ENCODE measurements around the gene PKN1. TPM values are rescaled to one million over a fixed set of nuclear protein-coding genes. Genes with fewer than 3 reads are reported as not detected.

The PKN1 gene
- total and polyA plus RNA-seq, 9 of the 15 experiments (the other 6 are each of a cell fraction or from before 2014, with no cell fraction given), result 0.30 to 228 (median 77.5) TPM

DNA sequence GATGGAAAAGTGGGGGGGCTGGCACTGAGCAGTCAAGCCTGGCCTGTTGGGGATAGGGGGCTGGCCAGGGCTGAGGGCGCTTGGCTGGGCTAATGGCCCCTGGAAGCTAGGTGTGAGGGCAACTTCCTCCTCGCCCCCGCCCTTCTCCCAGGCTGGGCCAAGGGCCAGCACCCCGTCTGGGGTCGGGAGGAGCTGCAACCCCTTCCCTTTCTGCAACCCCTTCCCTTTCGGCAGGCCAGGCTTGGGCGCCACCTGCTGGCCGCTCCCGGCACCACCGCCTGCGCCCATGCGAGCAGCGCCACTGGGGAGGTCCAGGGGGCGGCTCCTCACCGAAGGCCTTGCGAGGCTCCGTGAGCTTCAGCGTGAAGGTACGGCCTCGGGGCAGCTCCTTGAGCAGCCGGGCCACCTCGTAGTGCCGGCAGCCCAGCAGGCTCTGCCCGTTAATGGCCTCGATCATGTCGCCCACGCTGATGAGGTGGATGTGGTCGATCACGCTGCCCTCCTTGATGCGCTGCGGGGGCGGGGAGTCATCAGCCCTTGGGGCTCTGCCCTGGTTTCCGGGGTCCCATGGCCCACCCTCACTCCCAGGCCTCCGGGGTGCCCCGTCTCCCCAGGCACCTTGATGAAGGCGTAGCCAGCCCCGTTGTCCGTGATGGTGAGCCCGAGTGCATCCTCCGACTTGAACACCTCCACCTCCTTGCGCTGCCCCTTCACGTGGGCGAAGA is 47.0 kb downstream of the PKN1 start:
- H3K4me2 ChIP-seq (ENCODE audit: insufficient read depth, low read length), result peak overlapping the region; percentile 11; the same call in 1 of the 2 replicates
- TF ChIP-seq HNRNPL (IDR thresholded peaks at IDR 0.05; ENCODE audit: low read depth, low read length), result no peak
- peak; percentile 40; the same call in 1 of the 2 replicates for TF ChIP-seq NFIC (IDR thresholded peaks at IDR 0.05)
- no peak for TF ChIP-seq ZNF316 (IDR thresholded peaks at IDR 0.05)
- no peak for TF ChIP-seq ZNF551 (CRISPR knock-in tag; IDR thresholded peaks at IDR 0.05)
- TF ChIP-seq SRSF1 (IDR thresholded peaks at IDR 0.05; ENCODE audit: low read depth, low read length), result no peak
- TF ChIP-seq ILK (tag; IDR thresholded peaks at IDR 0.05; ENCODE audit: borderline replicate concordance, low read depth), result no peak
- TF ChIP-seq TRIM28 (IDR thresholded peaks at IDR 0.05), result no peak
- TF ChIP-seq HDAC3 (IDR thresholded peaks at IDR 0.05; ENCODE audit: borderline replicate concordance, partially characterized antibody), result no peak
- peak; percentile 78; the same call in 1 of the 2 replicates for TF ChIP-seq RB1 (IDR thresholded peaks at IDR 0.05; ENCODE audit: low read depth)
- TF ChIP-seq CBX3 (IDR thresholded peaks at IDR 0.05; ENCODE audit: borderline replicate concordance in 1 of 2, low read length in 2 of 2), result 0 out of 3 replicates have a peak, but pooled peaks of 1 of the 2 experiments have one; percentile 27
- TF ChIP-seq, protein P1, sequence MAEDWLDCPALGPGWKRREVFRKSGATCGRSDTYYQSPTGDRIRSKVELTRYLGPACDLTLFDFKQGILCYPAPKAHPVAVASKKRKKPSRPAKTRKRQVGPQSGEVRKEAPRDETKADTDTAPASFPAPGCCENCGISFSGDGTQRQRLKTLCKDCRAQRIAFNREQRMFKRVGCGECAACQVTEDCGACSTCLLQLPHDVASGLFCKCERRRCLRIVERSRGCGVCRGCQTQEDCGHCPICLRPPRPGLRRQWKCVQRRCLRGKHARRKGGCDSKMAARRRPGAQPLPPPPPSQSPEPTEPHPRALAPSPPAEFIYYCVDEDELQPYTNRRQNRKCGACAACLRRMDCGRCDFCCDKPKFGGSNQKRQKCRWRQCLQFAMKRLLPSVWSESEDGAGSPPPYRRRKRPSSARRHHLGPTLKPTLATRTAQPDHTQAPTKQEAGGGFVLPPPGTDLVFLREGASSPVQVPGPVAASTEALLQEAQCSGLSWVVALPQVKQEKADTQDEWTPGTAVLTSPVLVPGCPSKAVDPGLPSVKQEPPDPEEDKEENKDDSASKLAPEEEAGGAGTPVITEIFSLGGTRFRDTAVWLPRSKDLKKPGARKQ (CRISPR knock-in tag; IDR thresholded peaks at IDR 0.05), result no peak
- TF ChIP-seq SMAD2 (IDR thresholded peaks at IDR 0.05; ENCODE audit: low read depth, low read length), result no peak
- TF ChIP-seq TRIM24 (IDR thresholded peaks at IDR 0.05), result no peak
- TF ChIP-seq FIP1L1 (IDR thresholded peaks at IDR 0.05; ENCODE audit: low read depth, low read length, poor library complexity, severe bottlenecking), result no peak
- no peak for TF ChIP-seq DACH1 (IDR thresholded peaks at IDR 0.05; ENCODE audit: partially characterized antibody)
- no peak for TF ChIP-seq SMAD1 (IDR thresholded peaks at IDR 0.05; ENCODE audit: low read depth, low read length, partially characterized antibody)
- TF ChIP-seq SIRT6 (IDR thresholded peaks at IDR 0.05; ENCODE audit: low read depth, low read length), result no peak
- no peak for TF ChIP-seq MYNN (IDR thresholded peaks at IDR 0.05)
- TF ChIP-seq MYNN (CRISPR knock-in tag; IDR thresholded peaks at IDR 0.05), result no peak
- TF ChIP-seq ZFX (CRISPR knock-in tag; IDR thresholded peaks at IDR 0.05), result 0 out of 2 replicates have a peak, but pooled peaks have one; percentile 19
- TF ChIP-seq IRF2 (CRISPR knock-in tag; IDR thresholded peaks at IDR 0.05), result no peak

More for the DNA sequence above, 47.0 kb downstream of the PKN1 start:
- intact Hi-C loops (cut with micrococcal nuclease), result loop anchor here (10.0 kb wide), 2 partner anchors 115 to 285 kb away; no protein-coding TSS in a partner anchor
- ChIA-PET CTCF (ENCODE audit: low intra/inter-chr PET ratio) (interaction anchor here (1.2 to 2.3 kb wide), 3 partner anchors 330 to 600 kb away, joined by 3 to 7 read pairs (median 6); partner anchors contain the start of gene ASF1B), POLR2A (interaction anchor here (0.6 to 0.7 kb wide), 3 partner anchors 16 to 74 kb away, joined by 3 to 4 read pairs (median 3); no protein-coding TSS in a partner anchor)
- ATAC-seq, result peak; percentile 83
- no peak for FAIRE-seq
- Histone ChIP-seq H3K79me2 (ENCODE audit: control insufficient read depth, insufficient read depth, low read length) (no peaks in the 10 kb centered on the region), H3K9me1 (ENCODE audit: control insufficient read depth, insufficient read depth, low read length) (no peaks in the 10 kb centered on the region), H3K27ac (ENCODE audit: extremely low read depth, low read depth, low read length) (no peak overlapping the region), H3K36me3 (ENCODE audit: control insufficient read depth, insufficient read depth, low read length) (peaks cover 19% of the 10 kb centered on the region; the same call in 2 of the 3 replicates), H3K9ac (ENCODE audit: insufficient read depth in 1 of 2, low read depth in 2 of 2, low read length in 2 of 2) (peak overlapping the region in 1 of 2 experiments; percentile 85; a peak in 3 of 4 replicates), H3K9me3 (replicated peaks; ENCODE audit: control insufficient read depth, insufficient read depth, low read depth, low read length) (no peaks in the 10 kb centered on the region), H3K27me3 (ENCODE audit: control insufficient read depth in 2 of 2, insufficient read depth in 2 of 2, low read length in 2 of 2) (no peaks in the 10 kb centered on the region), H2AFZ (ENCODE audit: low read depth, low read length) (peak overlapping the region; percentile 47; the same call in 1 of the 2 replicates), H3K4me1 (replicated peaks in 1 of 2; ENCODE audit: control insufficient read depth in 2 of 2, insufficient read depth in 2 of 2, low read length in 2 of 2) (peaks cover 9 to 50% of the 10 kb centered on the region in 2 experiments), H4K20me1 (replicated peaks; ENCODE audit: control insufficient read depth, insufficient read depth, low read length) (no peaks in the 10 kb centered on the region), H3K4me3 (no peak overlapping the region)
- DNase-seq (ENCODE audit: extremely low read depth in 1 of 4, low spot score in 3 of 4), result peak; percentile 77 to 86 (median 84)
- no TSS peak for BruUV-seq (replicated peaks)
- 34% methylated on average over 36 of the region's 43 CpGs for whole genome bisulfite sequencing (ENCODE audit: insufficient coverage, low coverage, missing lambda C conversion rate)
- in situ Hi-C loops (cut with MboI), result loop anchor here (5.0 to 10.0 kb wide), 2 partner anchors 283 to 605 kb away; partner anchors contain the start of gene NANOS3
